SK-N-SH treated with all-trans-retinoic acid at 6 μM for 48 hours (cell line): ENCODE data around the gene TMEM208.

Experiments used
- OSR1 ChIP-seq: fragments of 250-450 bp; sonication (Bioruptor Pico); IDR thresholded peaks from 2 replicates; pipeline ENCODE4 v1.8.0; 2022; ENCODE audit warnings: moderate library complexity, mild to moderate bottlenecking, inconsistent platforms
- RARB ChIP-seq: fragments of 250-450 bp; sonication (Bioruptor Pico); IDR thresholded peaks from 2 replicates; pipeline ENCODE4 v1.8.0; 2021; ENCODE audit warnings: mild to moderate bottlenecking, moderate library complexity
- ZFP30 ChIP-seq: fragments of 450-650 bp; formaldehyde crosslinking; IDR thresholded peaks from 2 replicates; pipeline ENCODE4 v1.5.0; 2022; ENCODE audit warnings: mild to moderate bottlenecking, moderate library complexity
- ZNF70 ChIP-seq: fragments of 450-650 bp; formaldehyde crosslinking; IDR thresholded peaks from 2 replicates; pipeline ENCODE4 v1.5.0; 2020; ENCODE audit warnings: mild to moderate bottlenecking, moderate library complexity
- TF ChIP-seq, protein P1 (sequence below): fragments of 250-450 bp; sonication (Bioruptor Pico); IDR thresholded peaks from 2 replicates; pipeline ENCODE4 v1.8.0; 2020; ENCODE audit warnings: mild to moderate bottlenecking, moderate library complexity, borderline replicate concordance
- TF ChIP-seq, protein P2 (sequence below): fragments of 250-450 bp; sonication (Bioruptor Pico); IDR thresholded peaks from 2 replicates; pipeline ENCODE4 v1.5.1; 2021; ENCODE audit warnings: mild to moderate bottlenecking, moderate library complexity

DNA sequence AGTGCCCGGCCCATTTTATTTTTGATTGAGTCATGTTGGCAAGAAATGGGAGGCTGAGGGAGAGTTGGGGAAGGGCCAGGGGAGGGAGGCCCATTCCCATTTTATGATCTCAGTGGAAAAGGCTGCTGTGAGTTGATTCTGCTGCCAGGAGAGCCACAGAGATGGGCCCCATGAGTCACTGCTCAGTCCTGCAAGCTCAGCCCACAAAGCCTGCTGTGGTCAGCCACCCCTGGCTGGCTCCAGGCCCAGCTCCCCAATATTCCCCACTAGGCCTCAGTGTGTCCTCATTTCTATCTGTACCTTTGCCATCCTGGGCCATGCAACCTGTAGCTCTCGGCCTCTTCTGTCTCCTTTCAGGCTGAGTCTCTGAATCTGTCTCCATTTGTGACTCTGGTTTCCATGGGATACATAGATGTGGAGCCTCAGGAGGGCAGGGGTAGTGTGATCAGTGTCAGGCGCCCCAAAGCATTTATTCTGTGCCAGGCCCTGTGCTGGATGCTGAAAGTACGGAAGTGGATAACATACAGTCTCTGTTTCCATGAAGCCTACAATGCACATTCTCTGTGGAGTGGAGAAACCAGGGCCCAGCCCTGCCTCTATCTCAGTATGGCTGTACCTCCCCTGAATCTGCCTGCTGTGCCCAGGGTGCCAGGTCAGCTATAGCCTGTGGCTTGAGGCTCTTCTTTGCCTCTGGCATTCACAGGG, 50.5 kb downstream of the TMEM208 start:
- TF ChIP-seq ZNF70 (no peak), OSR1 (no peak), RARB (CRISPR knock-in tag) (no peak), ZFP30 (CRISPR knock-in tag) (no peak)
- TF ChIP-seq, protein P1, sequence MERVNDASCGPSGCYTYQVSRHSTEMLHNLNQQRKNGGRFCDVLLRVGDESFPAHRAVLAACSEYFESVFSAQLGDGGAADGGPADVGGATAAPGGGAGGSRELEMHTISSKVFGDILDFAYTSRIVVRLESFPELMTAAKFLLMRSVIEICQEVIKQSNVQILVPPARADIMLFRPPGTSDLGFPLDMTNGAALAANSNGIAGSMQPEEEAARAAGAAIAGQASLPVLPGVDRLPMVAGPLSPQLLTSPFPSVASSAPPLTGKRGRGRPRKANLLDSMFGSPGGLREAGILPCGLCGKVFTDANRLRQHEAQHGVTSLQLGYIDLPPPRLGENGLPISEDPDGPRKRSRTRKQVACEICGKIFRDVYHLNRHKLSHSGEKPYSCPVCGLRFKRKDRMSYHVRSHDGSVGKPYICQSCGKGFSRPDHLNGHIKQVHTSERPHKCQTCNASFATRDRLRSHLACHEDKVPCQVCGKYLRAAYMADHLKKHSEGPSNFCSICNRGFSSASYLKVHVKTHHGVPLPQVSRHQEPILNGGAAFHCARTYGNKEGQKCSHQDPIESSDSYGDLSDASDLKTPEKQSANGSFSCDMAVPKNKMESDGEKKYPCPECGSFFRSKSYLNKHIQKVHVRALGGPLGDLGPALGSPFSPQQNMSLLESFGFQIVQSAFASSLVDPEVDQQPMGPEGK: no peak
- TF ChIP-seq, protein P2, sequence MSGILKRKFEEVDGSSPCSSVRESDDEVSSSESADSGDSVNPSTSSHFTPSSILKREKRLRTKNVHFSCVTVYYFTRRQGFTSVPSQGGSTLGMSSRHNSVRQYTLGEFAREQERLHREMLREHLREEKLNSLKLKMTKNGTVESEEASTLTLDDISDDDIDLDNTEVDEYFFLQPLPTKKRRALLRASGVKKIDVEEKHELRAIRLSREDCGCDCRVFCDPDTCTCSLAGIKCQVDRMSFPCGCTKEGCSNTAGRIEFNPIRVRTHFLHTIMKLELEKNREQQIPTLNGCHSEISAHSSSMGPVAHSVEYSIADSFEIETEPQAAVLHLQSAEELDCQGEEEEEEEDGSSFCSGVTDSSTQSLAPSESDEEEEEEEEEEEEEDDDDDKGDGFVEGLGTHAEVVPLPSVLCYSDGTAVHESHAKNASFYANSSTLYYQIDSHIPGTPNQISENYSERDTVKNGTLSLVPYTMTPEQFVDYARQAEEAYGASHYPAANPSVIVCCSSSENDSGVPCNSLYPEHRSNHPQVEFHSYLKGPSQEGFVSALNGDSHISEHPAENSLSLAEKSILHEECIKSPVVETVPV: no peak
